Measurements from ENCODE around the gene KRTAP26-1.

Gene KRTAP26-1

GRCh38 chr21:30320215-30320614 is at the start of gene KRTAP26-1:
Gene KRTAP26-1, minus strand, starts transcription at chr21:30320315. Its CDS starts 280 bp downstream, at chr21:30320035.
- DNase-seq: no peak

- no peak for DNase-seq
Measured at GRCh38 chr21:30355906-30356305, 35.8 kb upstream of the KRTAP26-1 start.

GRCh38 chr21:30354308-30355005 is 34.3 kb upstream of the KRTAP26-1 start:
- no peak for DNase-seq

GRCh38 chr21:30351534-30351933 is 31.4 kb upstream of the KRTAP26-1 start:
- no peak for DNase-seq

GRCh38 chr21:30349572-30349971 is 29.5 kb upstream of the KRTAP26-1 start:
- DNase-seq: no peak

GRCh38 chr21:30348506-30348905 is 28.4 kb upstream of the KRTAP26-1 start, which contains the start of gene KRTAP23-1:
Gene KRTAP23-1, minus strand, starts transcription at chr21:30348606. Its CDS starts 0 bp downstream, at chr21:30348606.
- DNase-seq: no peak

- DNase-seq: no peak
Measured at GRCh38 chr21:30345014-30345413, 24.9 kb upstream of the KRTAP26-1 start.

GRCh38 chr21:30340714-30341573 is 20.8 kb upstream of the KRTAP26-1 start:
- DNase-seq: no peak

GRCh38 chr21:30338717-30339116 is 18.6 kb upstream of the KRTAP26-1 start:
- DNase-seq: no peak

- DNase-seq: no peak
Measured at GRCh38 chr21:30337772-30338171, 17.7 kb upstream of the KRTAP26-1 start.

- DNase-seq: no peak
Measured at GRCh38 chr21:30337276-30337744, 17.2 kb upstream of the KRTAP26-1 start, which contains the start of gene KRTAP27-1. Gene KRTAP27-1, minus strand, starts transcription at chr21:30337694. Its CDS starts 26 bp downstream, at chr21:30337668.

GRCh38 chr21:30336596-30336995 is 16.5 kb upstream of the KRTAP26-1 start:
- DNase-seq: no peak

- DNase-seq: no peak
Measured at GRCh38 chr21:30333736-30334135, 13.6 kb upstream of the KRTAP26-1 start.

- DNase-seq: no peak
Measured at GRCh38 chr21:30332681-30333080, 12.6 kb upstream of the KRTAP26-1 start.

GRCh38 chr21:30329203-30329875 is 9.2 kb upstream of the KRTAP26-1 start:
- DNase-seq: no peak

GRCh38 chr21:30326390-30326789 is 6.3 kb upstream of the KRTAP26-1 start:
- no peak for DNase-seq

GRCh38 chr21:30315701-30316100 is 4.4 kb downstream of the KRTAP26-1 start:
- no peak for DNase-seq

GRCh38 chr21:30306884-30307283 is 13.2 kb downstream of the KRTAP26-1 start:
- no peak for DNase-seq

GRCh38 chr21:30305136-30305535 is 15.0 kb downstream of the KRTAP26-1 start:
- no peak for DNase-seq

GRCh38 chr21:30289215-30289614 is 30.9 kb downstream of the KRTAP26-1 start, which contains the start of gene KRTAP25-1:
Gene KRTAP25-1, minus strand, starts transcription at chr21:30289514. Its CDS starts 24 bp downstream, at chr21:30289490.
- DNase-seq: no peak

GRCh38 chr21:30282850-30283249 is 37.3 kb downstream of the KRTAP26-1 start, which contains the start of gene KRTAP24-1:
Gene KRTAP24-1, minus strand, starts transcription at chr21:30282950. Its CDS starts 18 bp downstream, at chr21:30282932.
- DNase-seq: no peak

GRCh38 chr21:30271611-30272010 is 48.5 kb downstream of the KRTAP26-1 start:
- DNase-seq: no peak

- DNase-seq: no peak
Measured at GRCh38 chr21:30271156-30271555, 49.0 kb downstream of the KRTAP26-1 start.
